ENCODE data around the gene ID3. TPM values are rescaled to one million over a fixed set of nuclear protein-coding genes. Genes with fewer than 3 reads are reported as not detected.
A peak's percentile ranks its signal among the peaks of the same experiment; 100 is the strongest.

ID3 gene
- total and polyA plus RNA-seq, 9 of the 15 experiments (the other 6 are each of a cell fraction or from before 2014, with no cell fraction given), result 6.8 to 59.8 (median 23.5) TPM

DNA sequence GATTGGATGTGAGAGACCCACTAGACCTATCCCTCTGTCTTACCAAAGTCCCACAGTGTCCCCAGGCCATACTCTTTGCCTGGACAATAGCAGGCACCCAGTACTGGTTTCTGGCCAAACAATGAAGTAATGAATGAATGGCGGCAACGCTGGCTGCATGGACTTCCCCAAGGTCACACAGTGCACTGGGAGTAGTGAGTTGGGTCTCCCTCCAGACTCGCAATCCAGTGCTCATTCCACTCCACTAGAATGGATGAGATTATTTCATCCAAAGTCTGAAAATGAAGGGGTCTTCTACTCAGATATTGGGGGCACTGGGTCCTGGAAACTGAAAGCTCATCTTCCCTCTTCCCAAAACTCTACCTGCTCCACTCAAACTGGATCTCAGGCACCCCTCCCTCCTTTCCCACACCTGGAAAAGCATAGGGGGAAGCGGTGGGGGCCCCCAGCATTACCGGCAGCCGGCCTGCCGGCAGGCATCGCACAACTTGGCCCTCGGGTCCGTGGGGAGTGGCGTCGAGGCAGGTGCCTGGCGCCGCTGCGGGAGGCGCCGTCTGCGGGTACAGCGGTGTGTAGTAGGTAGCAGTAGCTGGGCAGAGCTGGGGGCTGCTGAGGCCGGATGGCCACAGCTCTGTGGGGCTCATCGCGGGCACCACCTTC, 29.1 kb downstream of the ID3 start (continued):
- TF ChIP-seq ZNF407 (IDR thresholded peaks at IDR 0.05; ENCODE audit: low read depth) (no peak), NFIC (IDR thresholded peaks at IDR 0.05) (0 out of 2 replicates have a peak, but pooled peaks have one; percentile 3), ZBTB1 (CRISPR knock-in tag; IDR thresholded peaks at IDR 0.05; ENCODE audit: borderline replicate concordance, low read depth) (no peak), CHD4 (IDR thresholded peaks at IDR 0.05; ENCODE audit: insufficient read depth, insufficient replicate concordance, low read depth, low read length, poor library complexity, severe bottlenecking) (peak; percentile 25), SLC30A9 (CRISPR knock-in tag; IDR thresholded peaks at IDR 0.05) (no peak), CBX3 (IDR thresholded peaks at IDR 0.05; ENCODE audit: borderline replicate concordance in 1 of 2, low read length in 2 of 2) (peak in 1 of 2 experiments; percentile 57; a peak in 1 of 3 replicates), ZNF224 (CRISPR knock-in tag; IDR thresholded peaks at IDR 0.05) (no peak), NCOA2 (IDR thresholded peaks at IDR 0.05; ENCODE audit: partially characterized antibody in 2 of 2) (no peak), ZNF3 (CRISPR knock-in tag; IDR thresholded peaks at IDR 0.05) (no peak), DNMT1 (IDR thresholded peaks at IDR 0.05) (no peak), ZBED1 (IDR thresholded peaks at IDR 0.05) (no peak), KDM5B (IDR thresholded peaks at IDR 0.05; ENCODE audit: insufficient replicate concordance, low read depth, low read length) (peak; percentile 77), ZNF76 (CRISPR knock-in tag; IDR thresholded peaks at IDR 0.05; ENCODE audit: borderline replicate concordance) (no peak), FOXP1 (CRISPR knock-in tag; IDR thresholded peaks at IDR 0.05) (0 out of 2 replicates have a peak, but pooled peaks have one; percentile 56)
- TF ChIP-seq, protein P1, sequence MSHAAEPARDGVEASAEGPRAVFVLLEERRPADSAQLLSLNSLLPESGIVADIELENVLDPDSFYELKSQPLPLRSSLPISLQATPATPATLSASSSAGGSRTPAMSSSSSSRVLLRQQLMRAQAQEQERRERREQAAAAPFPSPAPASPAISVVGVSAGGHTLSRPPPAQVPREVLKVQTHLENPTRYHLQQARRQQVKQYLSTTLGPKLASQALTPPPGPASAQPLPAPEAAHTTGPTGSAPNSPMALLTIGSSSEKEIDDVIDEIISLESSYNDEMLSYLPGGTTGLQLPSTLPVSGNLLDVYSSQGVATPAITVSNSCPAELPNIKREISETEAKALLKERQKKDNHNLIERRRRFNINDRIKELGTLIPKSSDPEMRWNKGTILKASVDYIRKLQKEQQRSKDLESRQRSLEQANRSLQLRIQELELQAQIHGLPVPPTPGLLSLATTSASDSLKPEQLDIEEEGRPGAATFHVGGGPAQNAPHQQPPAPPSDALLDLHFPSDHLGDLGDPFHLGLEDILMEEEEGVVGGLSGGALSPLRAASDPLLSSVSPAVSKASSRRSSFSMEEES (CRISPR knock-in tag; IDR thresholded peaks at IDR 0.05), result no peak
- TF ChIP-seq, protein P2, sequence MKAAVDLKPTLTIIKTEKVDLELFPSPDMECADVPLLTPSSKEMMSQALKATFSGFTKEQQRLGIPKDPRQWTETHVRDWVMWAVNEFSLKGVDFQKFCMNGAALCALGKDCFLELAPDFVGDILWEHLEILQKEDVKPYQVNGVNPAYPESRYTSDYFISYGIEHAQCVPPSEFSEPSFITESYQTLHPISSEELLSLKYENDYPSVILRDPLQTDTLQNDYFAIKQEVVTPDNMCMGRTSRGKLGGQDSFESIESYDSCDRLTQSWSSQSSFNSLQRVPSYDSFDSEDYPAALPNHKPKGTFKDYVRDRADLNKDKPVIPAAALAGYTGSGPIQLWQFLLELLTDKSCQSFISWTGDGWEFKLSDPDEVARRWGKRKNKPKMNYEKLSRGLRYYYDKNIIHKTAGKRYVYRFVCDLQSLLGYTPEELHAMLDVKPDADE (conservative IDR thresholded peaks at IDR 0.05; ENCODE audit: control insufficient read depth, low read depth, low read length), result no peak
